Right forelimb (tissue), 1 donor: ENCODE measurements around the gene TH.
"Not testable (repeated sequence)": the region's sequence is repeated elsewhere in the genome, so short reads cannot be mapped to it uniquely, and the experiment has no call there.

Experiments
- DNase-seq: peaks from one replicate; pipeline ENCODE4 v3.0.0-alpha.2; 2018

TH gene

GRCh38 chr11:2194877-2195755, 23.5 kb upstream of the TH start:
- no peak for DNase-seq

GRCh38 chr11:2193888-2194595, 22.4 kb upstream of the TH start:
- DNase-seq, result not testable (repeated sequence)

GRCh38 chr11:2193099-2193887, 21.7 kb upstream of the TH start:
- no peak for DNase-seq

- DNase-seq, result no peak
Observed at GRCh38 chr11:2192435-2192834, 20.8 kb upstream of the TH start.

- DNase-seq, result no peak
Observed at GRCh38 chr11:2191883-2192282, 20.3 kb upstream of the TH start.

GRCh38 chr11:2190657-2191471, 19.2 kb upstream of the TH start:
- DNase-seq, result no peak

- DNase-seq, result no peak
Observed at GRCh38 chr11:2189938-2190656, 18.5 kb upstream of the TH start.

- no peak for DNase-seq
Observed at GRCh38 chr11:2188745-2189144, 17.1 kb upstream of the TH start.

- no peak for DNase-seq
Observed at GRCh38 chr11:2187280-2187707, 15.7 kb upstream of the TH start.

- DNase-seq, result no peak
Observed at GRCh38 chr11:2186669-2187279, 15.2 kb upstream of the TH start.

GRCh38 chr11:2185324-2186085, 13.9 kb upstream of the TH start:
- no peak for DNase-seq

- DNase-seq, result no peak
Observed at GRCh38 chr11:2182692-2183474, 11.3 kb upstream of the TH start.

- DNase-seq, result no peak
Observed at GRCh38 chr11:2182075-2182474, 10.5 kb upstream of the TH start.

GRCh38 chr11:2180789-2181370, 9.3 kb upstream of the TH start:
- DNase-seq, result no peak

GRCh38 chr11:2180347-2180746, 8.7 kb upstream of the TH start:
- no peak for DNase-seq

GRCh38 chr11:2179516-2179915, 7.9 kb upstream of the TH start:
- DNase-seq, result no peak

- no peak for DNase-seq
Observed at GRCh38 chr11:2178906-2179494, 7.4 kb upstream of the TH start.

GRCh38 chr11:2178055-2178773, 6.6 kb upstream of the TH start:
- not testable (repeated sequence) for DNase-seq
